Ovary (tissue), 3 donors: ENCODE data around the gene MYOZ3.

Source experiments
- CTCF ChIP-seq, 3 donors: fragments of 450-650 bp in 2 of 3; fragments of 200-600 bp in 1 of 3; IDR thresholded peaks; one replicate each; pipeline versions ENCODE4 v1.5.1 to v1.8.0; 2016 to 2022; ENCODE audit warnings: antibody characterized with exemption in 3 of 3, mild to moderate bottlenecking in 1 of 3
- EP300 ChIP-seq: sonication (generic); formaldehyde crosslinking; IDR thresholded peaks from one replicate; pipeline ENCODE4 v1.6.1; 2017; ENCODE audit warnings: antibody characterized with exemption
- POLR2A ChIP-seq: fragments of 450-650 bp; IDR thresholded peaks from one replicate; pipeline ENCODE4 v1.6.1; 2017; ENCODE audit warnings: antibody characterized with exemption, mild to moderate bottlenecking, moderate library complexity
- donor health status: DM: no; HTN: no; CAD: no.

GRCh38 chr5:150632305-150633160 lies 28.5 kb upstream of the MYOZ3 start:
- TF ChIP-seq CTCF (IDR thresholded peaks at IDR 0.05), result no peak
- TF ChIP-seq POLR2A, result no peak
- no peak for TF ChIP-seq EP300
